Spleen (tissue), 11 donors: ENCODE results near the gene KCNC3. TPM values are rescaled to one million over a fixed set of nuclear protein-coding genes. Genes with fewer than 3 reads are reported as not detected.

ENCODE experiments used
- DNase-seq: peaks from one replicate; pipeline ENCODE4 v3.0.0-alpha.2; 2020
- H3K27ac ChIP-seq, 8 donors: fragments of 200-600 bp; sonication (generic) in 7 of 8; 1 replicate in 4 of 8; 2 replicates in 4 of 8; pipeline versions ENCODE4 v1.5.0 to v1.8.0; 2016 to 2021; ENCODE audit warnings: inconsistent platforms in 4 of 8, mild to moderate bottlenecking in 4 of 8, moderate library complexity in 1 of 8
- H3K27me3 ChIP-seq, 7 donors: fragments of 200-600 bp; sonication (generic) in 6 of 7; replicated peaks in 1 of 7; 1 replicate in 4 of 7; 2 replicates in 3 of 7; pipeline versions ENCODE4 v1.5.0 to v1.8.0; 2016 to 2021; ENCODE audit warnings: inconsistent platforms in 3 of 7, mild to moderate bottlenecking in 1 of 7
- H3K36me3 ChIP-seq, 6 donors: fragments of 200-600 bp; sonication (generic) in 5 of 6; 1 replicate in 4 of 6; 2 replicates in 2 of 6; pipeline versions ENCODE4 v1.5.0 to v1.8.0; 2016 to 2021; ENCODE audit warnings: inconsistent platforms in 2 of 6
- H3K4me1 ChIP-seq, 6 donors: fragments of 200-600 bp; sonication (generic) in 5 of 6; 1 replicate in 3 of 6; 2 replicates in 3 of 6; pipeline versions ENCODE4 v1.5.0 to v1.8.0; 2016 to 2021; ENCODE audit warnings: inconsistent platforms in 3 of 6
- H3K4me3 ChIP-seq, 8 donors: fragments of 200-600 bp; sonication (generic) in 7 of 8; 1 replicate in 4 of 8; 2 replicates in 4 of 8; pipeline versions ENCODE4 v1.5.0 to v1.8.0; 2016 to 2021; ENCODE audit warnings: inconsistent platforms in 4 of 8, mild to moderate bottlenecking in 4 of 8, moderate library complexity in 2 of 8
- H3K9me3 ChIP-seq, 8 donors: fragments of 200-600 bp; sonication (generic) in 7 of 8; 1 replicate in 4 of 8; 2 replicates in 4 of 8; pipeline versions ENCODE4 v1.5.0 to v1.8.0; 2016 to 2021; ENCODE audit warnings: inconsistent platforms in 4 of 8
- CTCF ChIP-seq, 11 experiments: fragments of 200-600 bp in 7 of 11; fragments of 450-650 bp in 4 of 11; sonication (generic) in 4 of 11; IDR thresholded peaks in 8 of 11; conservative IDR thresholded peaks in 3 of 11; 1 replicate in 7 of 11; 2 replicates in 4 of 11; pipeline versions ENCODE4 v1.4.0 to v1.8.0; 2016 to 2021; ENCODE audit warnings: antibody characterized with exemption in 11 of 11, inconsistent platforms in 4 of 11, mild to moderate bottlenecking in 1 of 11
- POLR2A ChIP-seq, 3 donors: fragments of 450-650 bp; IDR thresholded peaks; one replicate each; pipeline ENCODE4 v1.5.1; 2017; ENCODE audit warnings: antibody characterized with exemption in 3 of 3, mild to moderate bottlenecking in 1 of 3
- POLR2AphosphoS5 ChIP-seq, 3 donors: sonication (generic); formaldehyde crosslinking; IDR thresholded peaks; one replicate each; pipeline ENCODE4 v1.5.1; 2017; ENCODE audit warnings: antibody characterized with exemption in 3 of 3
- WGBS, 5 donors: extraction: QIAGEN DNeasy Blood & Tissue Kit in 3 of 5; methylation state at CpG; one replicate each; pipeline versions ENCODE4 v1.1.5 to v1.1.7; 2013 to 2018; 5-methylcytosine and 5-hydroxymethylcytosine counted together
- intact Hi-C: fragments of 100-400 bp; cut with DNase I; formaldehyde crosslinking; loops from one replicate; pipeline ENCODE4 v1.15.0; 2023; ENCODE audit warnings: low total_unique reads
- polyA plus RNA-seq, 3 donors: library from polyadenylated mRNA; stranded (reverse); fragments of 200-250 nt; gene quantifications; one replicate each; pipeline ENCODE4 v1.2.1, GENCODE V29; 2013
- total RNA-seq, 7 donors: library from RNA; depleted of rRNA in 3 of 7; stranded (reverse); fragments of >200 nt in 3 of 7; fragmentation: NEBNext Ultra II Directional in 4 of 7; extraction: Animal tissue kit (Norgen Biotek cat#: 25700) in 4 of 7; gene quantifications; one replicate each; pipeline versions ENCODE4 v1.1.0 to v1.2.1, GENCODE V29; 2016 to 2021
- donor health status: healthy with polysubstance abuse.
- donor health status: DM: no; HTN: no; CAD: no; lungs with moderate emphysema.
- donor health status: DM: no; HTN: no; CAD: no.
- donor health status: Bipolar disorder and iron deficiency.
- donor health status: healthy.
- donor health status: DM: no; HTN: no; CAD: no.
- donor health status: DM: yes; HTN: yes; CAD: no.

The KCNC3 gene
- total and polyA plus RNA-seq, 10 donors = 0.72 to 20.8 (median 5.2) TPM

- TF ChIP-seq CTCF (IDR thresholded peaks at IDR 0.05 in 8 of 11, conservative IDR thresholded peaks at IDR 0.05 in 3 of 11) (no peak), POLR2A (IDR thresholded peaks at IDR 0.05) (no peak), POLR2AphosphoS5 (IDR thresholded peaks at IDR 0.05) (no peak)
- no peak for DNase-seq
- peaks cover 0 to 20% (median 13%) of the 10 kb centered on the region in 8 donors for H3K9me3 ChIP-seq
- H3K4me1 ChIP-seq = no peaks in the 10 kb centered on the region
- intact Hi-C loops = no loop called here
- H3K27me3 ChIP-seq = peaks cover 0 to 15% (median 0%) of the 10 kb centered on the region in 7 donors
- 59 to 90% (median 66%) methylated on average over 3 of the region's 3 CpGs for WGBS, 5 donors
- no peak overlapping the region for H3K4me3 ChIP-seq
- H3K27ac ChIP-seq = no peak overlapping the region
- no peaks in the 10 kb centered on the region for H3K36me3 ChIP-seq
These were observed 48.2 kb downstream of the KCNC3 start for GRCh38 chr19:50280983-50281382.

GRCh38 chr19:50280074-50280473, 49.1 kb downstream of the KCNC3 start:
- TF ChIP-seq CTCF (IDR thresholded peaks at IDR 0.05 in 8 of 11, conservative IDR thresholded peaks at IDR 0.05 in 3 of 11) = no peak
- 75 to 93% (median 83%) methylated on average over 5 to 14 of the region's 14 CpGs for WGBS, 5 donors
- Histone ChIP-seq H3K4me1 (no peaks in the 10 kb centered on the region), H3K27ac (no peak overlapping the region), H3K27me3 (peaks cover 0 to 24% (median 0%) of the 10 kb centered on the region in 7 donors), H3K9me3 (peaks cover 0 to 11% (median 4%) of the 10 kb centered on the region in 8 donors), H3K4me3 (no peak overlapping the region), H3K36me3 (no peaks in the 10 kb centered on the region)
- intact Hi-C loops = no loop called here
- no peak for DNase-seq

DNA sequence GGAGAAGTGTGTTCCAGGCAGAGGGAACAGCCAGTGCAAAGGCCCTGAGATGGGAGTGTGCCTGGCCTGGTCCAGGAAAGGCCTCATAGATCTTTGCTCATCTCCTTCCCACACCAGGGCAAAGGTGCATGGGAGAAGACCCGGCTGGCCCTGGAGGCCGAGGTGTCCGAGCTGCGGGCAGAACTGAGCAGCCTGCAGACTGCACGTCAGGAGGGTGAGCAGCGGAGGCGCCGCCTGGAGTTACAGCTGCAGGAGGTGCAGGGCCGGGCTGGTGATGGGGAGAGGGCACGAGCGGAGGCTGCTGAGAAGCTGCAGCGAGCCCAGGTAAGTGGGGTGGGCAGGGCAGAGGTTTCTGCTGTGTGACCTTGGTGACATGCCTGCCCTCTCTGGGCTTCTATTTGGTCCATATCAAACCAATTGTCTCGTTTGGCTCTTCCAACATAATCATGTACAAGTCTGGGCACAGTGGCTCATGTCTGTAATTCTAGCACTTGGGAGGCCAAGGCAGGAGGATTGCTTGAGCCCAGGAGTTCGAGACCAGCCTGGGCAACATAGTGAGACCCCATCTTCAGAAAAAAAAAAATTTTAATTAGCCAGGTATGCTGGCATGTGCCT, 51.1 kb downstream of the KCNC3 start:
- DNase-seq = no peak
- no peak for TF ChIP-seq POLR2A (IDR thresholded peaks at IDR 0.05)
- TF ChIP-seq POLR2AphosphoS5 (IDR thresholded peaks at IDR 0.05) = no peak
- TF ChIP-seq CTCF (IDR thresholded peaks at IDR 0.05 in 8 of 11, conservative IDR thresholded peaks at IDR 0.05 in 3 of 11) = no peak
- Histone ChIP-seq H3K4me1 (no peaks in the 10 kb centered on the region), H3K36me3 (no peaks in the 10 kb centered on the region), H3K27me3 (peaks cover 0 to 33% (median 0%) of the 10 kb centered on the region in 7 donors), H3K27ac (no peak overlapping the region), H3K4me3 (no peak overlapping the region), H3K9me3 (no peaks in the 10 kb centered on the region)
- 85 to 92% (median 87%) methylated on average over 13 to 14 of the region's 14 CpGs for WGBS, 5 donors
- intact Hi-C loops = no loop called here

DNA sequence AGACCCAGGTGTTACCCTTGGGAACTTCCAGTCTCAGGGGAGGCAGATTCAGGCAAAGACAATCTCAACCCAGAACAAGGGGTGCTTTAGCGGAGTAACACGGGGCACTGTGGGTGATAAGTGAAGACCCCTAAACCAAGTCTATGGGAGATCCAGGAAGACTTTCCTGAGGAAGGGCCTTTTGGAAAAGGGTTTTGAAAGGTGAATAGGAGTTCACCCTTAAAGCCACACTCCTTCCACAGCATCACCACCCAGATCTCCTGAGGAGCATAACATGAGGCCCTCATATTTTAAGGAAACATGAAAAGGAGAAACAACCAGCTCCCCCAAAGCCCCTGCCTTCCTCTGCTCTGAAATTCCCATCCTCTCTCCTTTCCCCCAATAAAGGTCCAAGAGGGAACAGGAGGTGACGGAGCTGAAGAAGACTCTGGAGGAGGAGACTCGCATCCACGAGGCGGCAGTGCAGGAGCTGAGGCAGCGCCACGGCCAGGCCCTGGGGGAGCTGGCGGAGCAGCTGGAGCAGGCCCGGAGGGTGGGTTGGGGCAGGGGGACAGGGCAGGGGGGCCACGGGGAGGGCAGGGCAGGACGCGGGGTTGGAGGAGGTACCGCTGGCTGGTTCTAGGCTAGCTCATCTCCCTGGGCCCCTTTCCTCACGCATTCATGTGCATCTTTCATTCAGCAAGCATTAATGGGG, 52.7 kb downstream of the KCNC3 start:
- WGBS, 5 donors = 83 to 89% (median 84%) methylated on average over 15 of the region's 15 CpGs
- no peaks in the 10 kb centered on the region for H3K36me3 ChIP-seq
- TF ChIP-seq POLR2AphosphoS5 (IDR thresholded peaks at IDR 0.05) (no peak), CTCF (IDR thresholded peaks at IDR 0.05 in 8 of 11, conservative IDR thresholded peaks at IDR 0.05 in 3 of 11) (no peak), POLR2A (IDR thresholded peaks at IDR 0.05) (no peak)

More for the DNA sequence above, 52.7 kb downstream of the KCNC3 start:
- H3K4me3 ChIP-seq = no peak overlapping the region
- peaks cover 0 to 41% (median 0%) of the 10 kb centered on the region in 7 donors for H3K27me3 ChIP-seq
- H3K4me1 ChIP-seq = no peaks in the 10 kb centered on the region
- intact Hi-C loops = no loop called here
- H3K27ac ChIP-seq = no peak overlapping the region
- no peak for DNase-seq
- no peaks in the 10 kb centered on the region for H3K9me3 ChIP-seq
